Measurements from ENCODE around the gene SNAI3. TPM values are rescaled to one million over a fixed set of nuclear protein-coding genes. Genes with fewer than 3 reads are reported as not detected.
A peak's percentile ranks its signal among the peaks of the same experiment; 100 is the strongest.

The SNAI3 gene
- polyA plus RNA-seq, 3 donors from 2014 or later, result 9.0 to 12.4 (median 11.7) TPM

GRCh38 chr16:88630941-88631340 lies 55.4 kb downstream of the SNAI3 start:
- peaks cover 7 to 11% of the 10 kb centered on the region in 2 donors for H3K4me1 Mint-ChIP-seq
- no peaks in the 10 kb centered on the region for H3K9me3 Mint-ChIP-seq
- peaks cover 10 to 18% (median 10%) of the 10 kb centered on the region in 3 donors for H3K27me3 Mint-ChIP-seq (ENCODE audit: low read depth in 3 of 3)
- H3K27ac Mint-ChIP-seq, result peak overlapping the region in 3 of 6 donors; percentile 59 to 92 (median 87)
- no peak for DNase-seq
- no peak overlapping the region for H3K4me3 Mint-ChIP-seq
- H3K36me3 Mint-ChIP-seq, result peaks cover 3 to 21% (median 13%) of the 10 kb centered on the region in 3 donors

DNA sequence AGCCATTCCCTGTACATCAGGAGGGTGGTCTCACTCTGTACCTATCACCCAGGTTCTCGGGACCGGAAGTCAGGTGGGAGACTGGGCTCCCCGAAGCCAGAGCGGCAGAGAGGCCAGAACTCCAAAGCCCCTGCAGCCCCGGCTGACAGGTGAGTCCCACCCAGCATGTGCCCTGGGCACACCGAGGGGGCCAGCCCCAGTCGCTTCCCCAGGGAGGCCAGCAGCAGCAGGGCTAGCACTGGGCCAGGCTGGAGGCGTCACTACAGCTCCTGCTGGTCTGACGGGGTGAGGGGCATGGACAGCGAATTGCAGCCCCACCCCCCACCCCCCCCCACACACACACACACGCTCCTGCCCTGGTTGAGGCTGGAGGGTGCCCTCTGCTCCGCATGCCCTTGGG lies 55.9 kb downstream of the SNAI3 start:
- no peak for DNase-seq
- H3K27me3 Mint-ChIP-seq (ENCODE audit: low read depth in 3 of 3), result peaks cover 8 to 17% (median 10%) of the 10 kb centered on the region in 3 donors
- peak overlapping the region in 3 of 6 donors; percentile 49 to 71 (median 70) for H3K27ac Mint-ChIP-seq

GRCh38 chr16:88629835-88630234 lies 56.5 kb downstream of the SNAI3 start:
- no peak overlapping the region for H3K4me3 Mint-ChIP-seq

More for the DNA sequence above, 55.9 kb downstream of the SNAI3 start:
- no peak overlapping the region for H3K4me3 Mint-ChIP-seq
- no peaks in the 10 kb centered on the region for H3K9me3 Mint-ChIP-seq
- peaks cover 4 to 8% of the 10 kb centered on the region in 2 donors for H3K4me1 Mint-ChIP-seq
- H3K36me3 Mint-ChIP-seq, result peaks cover 3 to 21% (median 13%) of the 10 kb centered on the region in 3 donors

DNA sequence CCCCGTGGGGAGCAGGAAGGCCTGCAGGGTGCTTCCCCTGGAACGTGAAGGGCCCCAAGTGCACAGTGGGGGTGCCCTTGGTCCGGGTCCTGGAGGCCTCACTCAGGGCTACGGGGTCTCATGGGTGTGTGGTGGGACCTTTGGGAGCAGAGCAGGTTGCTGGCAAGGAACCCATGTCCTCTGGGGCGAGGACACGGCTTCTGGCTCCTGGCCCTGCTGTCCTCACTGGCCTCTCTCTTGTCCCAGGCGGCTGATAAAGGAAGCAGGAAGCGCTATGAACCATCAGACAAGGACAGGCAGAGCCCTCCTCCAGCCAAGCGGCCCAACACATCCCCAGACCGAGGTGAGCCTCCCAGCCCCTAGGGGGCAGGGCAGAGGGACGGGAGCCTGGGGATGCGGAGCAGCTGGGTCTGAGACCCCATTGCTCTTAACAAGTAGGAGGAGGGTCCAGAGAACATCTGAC lies 57.8 kb downstream of the SNAI3 start:
- Mint-ChIP-seq H3K9me3 (no peaks in the 10 kb centered on the region), H3K36me3 (peaks cover 3 to 24% (median 13%) of the 10 kb centered on the region in 3 donors), H3K27ac (peak overlapping the region in 4 of 6 donors; percentile 9 to 40 (median 36))

More at GRCh38 chr16:88629835-88630234, 56.5 kb downstream of the SNAI3 start:
- Mint-ChIP-seq H3K4me1 (peaks cover 0 to 5% of the 10 kb centered on the region in 2 donors), H3K27me3 (ENCODE audit: low read depth in 3 of 3) (peaks cover 8 to 12% (median 10%) of the 10 kb centered on the region in 3 donors), H3K9me3 (no peaks in the 10 kb centered on the region), H3K27ac (peak overlapping the region in 4 of 6 donors; percentile 67 to 75 (median 70)), H3K36me3 (peaks cover 3 to 21% (median 13%) of the 10 kb centered on the region in 3 donors)
- DNase-seq, result no peak

More for the DNA sequence above, 57.8 kb downstream of the SNAI3 start:
- DNase-seq, result no peak
- H3K4me3 Mint-ChIP-seq, result no peak overlapping the region
- H3K27me3 Mint-ChIP-seq (ENCODE audit: low read depth in 3 of 3), result peaks cover under 1 to 6% (median 2%) of the 10 kb centered on the region in 3 donors
- H3K4me1 Mint-ChIP-seq, result peaks cover 0 to 4% of the 10 kb centered on the region in 2 donors

Other genes with a start within 250 kb of the SNAI3 start
- gene ZFPM1, start 233.2 kb downstream of the SNAI3 start, polyA plus RNA-seq, result under 1 TPM in 2 of 3 donors, not detected in 1; 0.14 to 0.75 TPM
- gene ZC3H18, start 116.1 kb downstream of the SNAI3 start, polyA plus RNA-seq, result 10 to 100 TPM in 1 of 3 donors, 1 to 10 TPM in 2; 1.0 to 29.0 (median 8.7) TPM
- gene IL17C, start 47.9 kb downstream of the SNAI3 start, polyA plus RNA-seq, result under 1 TPM in 2 of 3 donors, not detected in 1; 0.64 to 0.80 TPM
- gene CYBA, start 35.5 kb downstream of the SNAI3 start, polyA plus RNA-seq, result 1,000 to 10,000 TPM; 2,079 to 2,787 (median 2,690) TPM
- 10 to 100 TPM; 79.4 to 96.6 (median 87.6) TPM for gene MVD, start 23.4 kb downstream of the SNAI3 start, polyA plus RNA-seq
- gene RNF166, start 19.9 kb upstream of the SNAI3 start, polyA plus RNA-seq, result 100 to 1,000 TPM; 129 to 157 (median 141) TPM
- gene CTU2, start 20.0 kb upstream of the SNAI3 start, polyA plus RNA-seq, result 10 to 100 TPM; 21.4 to 23.0 (median 22.0) TPM
- gene PIEZO1, start 98.7 kb upstream of the SNAI3 start, polyA plus RNA-seq, result 10 to 100 TPM in 2 of 3 donors, 1 to 10 TPM in 1; 5.2 to 41.2 (median 13.1) TPM
- 1 to 10 TPM in 2 of 3 donors, not detected in 1; 1.3 to 3.1 TPM for gene CDT1, start 117.3 kb upstream of the SNAI3 start, polyA plus RNA-seq
- gene APRT, start 125.4 kb upstream of the SNAI3 start, polyA plus RNA-seq, result 100 to 1,000 TPM; 432 to 476 (median 450) TPM
- 10 to 100 TPM; 10.4 to 15.4 (median 10.9) TPM for gene GALNS, start 170.4 kb upstream of the SNAI3 start, polyA plus RNA-seq
- gene TRAPPC2L, start 170.6 kb upstream of the SNAI3 start, polyA plus RNA-seq, result 100 to 1,000 TPM; 101 to 138 (median 113) TPM
- not detected for gene PABPN1L, start 180.2 kb upstream of the SNAI3 start, polyA plus RNA-seq